GM19099 (cell line): ENCODE data around the gene HOXC4.
A peak's percentile ranks its signal among the peaks of the same experiment; 100 is the strongest.

Source experiments
- POLR2A ChIP-seq: IDR thresholded peaks from 3 replicates; pipeline ENCODE4 v1.6.1; 2011; ENCODE audit warnings: low read depth; ENCODE audit not compliant: insufficient read length; ENCODE audit errors: extremely low read depth

HOXC4 gene

DNA sequence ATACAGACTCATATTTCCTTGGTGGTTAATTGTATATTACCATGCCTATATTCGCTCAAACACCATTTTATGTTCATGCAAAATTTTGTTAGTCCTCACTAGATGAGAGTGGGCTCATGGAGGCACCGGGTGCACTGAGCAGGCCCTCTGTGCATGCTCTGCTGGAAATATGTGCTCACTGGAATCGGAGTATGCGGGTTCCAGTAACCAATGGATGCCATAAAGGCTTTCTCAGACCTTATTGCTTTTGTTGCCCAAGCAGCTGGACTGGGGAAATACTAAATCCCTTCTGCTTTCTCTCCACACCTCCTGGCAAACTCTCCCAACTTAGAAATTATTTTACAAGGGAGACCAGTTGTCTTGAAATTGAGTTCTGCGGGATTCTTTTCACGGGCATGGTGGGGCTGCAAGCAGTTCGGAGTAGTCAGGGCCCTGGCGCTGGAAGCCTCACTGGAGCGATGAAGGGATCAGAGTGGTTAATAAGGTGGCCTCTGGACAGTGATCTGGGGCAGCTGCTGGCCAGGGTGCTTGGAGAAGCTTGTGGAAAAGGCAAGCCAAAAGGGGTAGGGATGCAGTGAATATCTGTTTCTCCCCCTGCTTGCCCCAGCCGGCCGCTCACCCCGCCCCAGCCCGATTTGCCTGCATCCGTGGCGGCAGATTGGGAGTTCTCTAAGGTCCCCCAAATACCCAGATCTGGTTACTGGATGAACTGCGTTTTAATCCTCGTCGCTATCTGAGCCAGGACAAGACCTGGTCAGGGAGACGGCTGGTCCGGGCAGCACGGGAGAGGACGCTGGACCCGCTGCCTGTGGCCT is 32.8 kb upstream of the HOXC4 start:
- TF ChIP-seq POLR2A = no peak

DNA sequence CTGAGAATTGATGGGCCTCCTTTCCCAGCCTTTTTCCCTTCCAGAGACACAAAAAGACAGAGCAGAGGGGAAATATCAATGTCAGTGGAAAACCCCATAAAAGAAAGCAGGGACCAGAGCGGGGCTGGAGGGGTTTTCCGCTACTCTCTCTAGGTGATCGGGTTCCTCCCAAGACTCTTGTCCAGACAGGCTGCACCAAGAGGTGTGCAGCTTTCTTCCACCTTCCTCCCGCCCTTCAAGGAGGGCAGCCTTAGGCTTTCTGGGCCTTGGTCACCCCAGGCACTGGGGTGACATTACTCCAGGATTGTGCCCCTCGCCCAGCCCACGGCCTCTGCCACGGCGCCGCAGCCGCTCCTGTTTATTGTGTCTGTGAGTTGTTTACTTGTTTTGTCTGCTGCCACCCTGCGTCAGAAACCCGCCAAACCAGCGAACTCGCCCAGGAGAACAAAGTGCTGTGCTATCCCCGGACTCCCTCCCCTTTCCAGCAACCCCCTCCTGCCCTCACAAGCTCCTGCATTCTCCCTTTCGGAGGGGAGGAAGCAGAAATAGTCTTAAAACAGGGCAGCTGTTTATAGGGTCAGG is 32.1 kb upstream of the HOXC4 start:
- peak; percentile 17 for TF ChIP-seq POLR2A

DNA sequence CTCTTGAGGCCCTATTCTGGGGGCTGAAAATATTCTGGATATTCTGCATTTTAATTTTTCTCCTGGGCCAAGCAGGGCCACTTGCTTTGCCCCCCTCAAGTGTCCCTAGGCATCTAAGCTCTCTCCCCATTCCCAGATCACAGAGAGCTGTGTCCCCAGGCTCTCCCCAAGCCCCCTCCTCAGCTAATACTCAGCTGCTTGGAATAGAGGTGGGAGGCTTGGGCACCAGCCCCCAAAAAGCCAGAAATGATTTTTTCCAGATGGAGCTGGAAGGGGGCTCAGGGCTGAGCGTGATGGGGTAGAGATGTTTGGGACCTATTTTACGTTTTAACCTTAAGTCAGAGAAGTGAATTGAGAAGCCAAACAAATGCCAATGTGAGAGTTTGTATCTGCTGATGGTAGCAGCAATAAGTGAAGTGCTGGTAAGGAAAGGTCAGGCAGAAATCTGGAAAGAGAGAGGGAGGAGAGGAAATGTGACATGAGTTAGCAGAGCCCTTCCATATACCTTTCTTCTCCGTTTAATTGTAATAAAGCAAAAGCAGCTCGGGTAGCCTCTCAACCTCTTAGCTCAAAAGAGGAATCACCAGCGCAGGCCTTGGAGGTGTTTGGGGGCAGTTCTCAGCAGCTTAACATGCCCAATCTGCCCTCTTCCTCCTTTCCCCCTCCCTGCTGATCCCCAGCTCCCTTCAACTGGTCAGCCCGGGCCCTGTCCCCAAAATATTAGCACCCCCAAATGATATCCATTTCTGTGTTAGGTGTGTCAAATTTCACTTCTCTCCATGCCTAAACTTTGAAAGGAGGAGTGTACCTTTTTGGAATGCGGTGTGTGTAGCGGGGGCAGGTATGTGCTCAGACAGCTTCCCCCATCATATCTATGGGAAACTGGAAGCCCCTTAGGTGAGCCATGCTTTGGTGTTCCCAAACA is 30.4 kb upstream of the HOXC4 start:
- TF ChIP-seq POLR2A = no peak

DNA sequence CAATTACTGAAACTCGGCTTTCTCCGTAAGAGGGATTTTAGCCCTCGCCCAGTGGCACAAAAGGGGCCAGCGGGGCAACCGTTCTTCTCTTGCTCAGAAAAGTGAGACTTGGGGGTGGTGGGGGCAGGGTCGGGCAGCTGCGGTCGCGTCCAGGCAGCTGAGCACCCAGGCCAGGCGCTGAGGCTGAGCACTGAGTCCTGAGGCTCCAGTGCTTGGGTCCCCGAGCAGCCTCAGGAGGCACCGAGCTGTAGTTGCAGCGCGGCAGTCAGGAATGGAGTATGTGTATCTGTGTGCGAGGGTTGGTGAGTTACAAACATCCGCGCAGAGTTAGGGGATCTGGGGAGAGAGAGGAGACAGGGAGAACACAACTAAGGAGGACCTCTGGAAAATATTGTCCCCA is 29.5 kb upstream of the HOXC4 start:
- no peak for TF ChIP-seq POLR2A

DNA sequence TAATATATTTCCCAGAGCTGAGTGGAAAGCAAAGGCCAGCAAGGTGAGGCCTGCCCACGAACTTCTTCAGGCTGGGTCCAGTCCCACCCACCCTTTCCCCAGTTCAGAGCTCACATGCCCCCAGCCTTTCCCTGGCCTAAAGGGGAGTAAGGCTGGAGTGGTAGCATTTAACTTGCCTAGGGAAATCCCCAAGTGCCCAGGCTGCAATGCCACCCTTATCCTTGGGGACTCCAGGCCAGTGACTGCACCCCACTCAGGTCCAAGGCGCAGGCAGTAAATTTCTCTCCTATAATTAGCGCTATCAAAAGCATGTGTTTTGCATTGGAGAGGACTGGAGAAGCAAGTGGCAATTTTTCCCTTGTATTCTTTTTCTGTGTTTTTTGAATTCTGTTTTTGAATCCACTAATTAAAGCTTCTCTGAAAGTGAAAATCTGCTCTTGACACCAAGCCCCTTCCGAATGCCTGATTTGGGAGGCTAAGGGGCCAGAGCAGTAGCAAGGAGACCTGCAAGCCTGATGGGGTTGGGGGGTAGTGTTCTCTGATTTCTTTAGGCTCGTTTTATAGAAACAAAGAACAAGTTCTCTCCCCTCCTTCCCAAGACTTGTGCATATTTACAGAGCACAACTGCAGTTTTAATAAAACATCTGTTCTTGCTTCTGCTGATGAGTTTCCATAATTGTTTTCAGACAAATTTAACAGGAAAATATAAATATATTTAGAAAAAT is 28.9 kb upstream of the HOXC4 start:
- TF ChIP-seq POLR2A = no peak

DNA sequence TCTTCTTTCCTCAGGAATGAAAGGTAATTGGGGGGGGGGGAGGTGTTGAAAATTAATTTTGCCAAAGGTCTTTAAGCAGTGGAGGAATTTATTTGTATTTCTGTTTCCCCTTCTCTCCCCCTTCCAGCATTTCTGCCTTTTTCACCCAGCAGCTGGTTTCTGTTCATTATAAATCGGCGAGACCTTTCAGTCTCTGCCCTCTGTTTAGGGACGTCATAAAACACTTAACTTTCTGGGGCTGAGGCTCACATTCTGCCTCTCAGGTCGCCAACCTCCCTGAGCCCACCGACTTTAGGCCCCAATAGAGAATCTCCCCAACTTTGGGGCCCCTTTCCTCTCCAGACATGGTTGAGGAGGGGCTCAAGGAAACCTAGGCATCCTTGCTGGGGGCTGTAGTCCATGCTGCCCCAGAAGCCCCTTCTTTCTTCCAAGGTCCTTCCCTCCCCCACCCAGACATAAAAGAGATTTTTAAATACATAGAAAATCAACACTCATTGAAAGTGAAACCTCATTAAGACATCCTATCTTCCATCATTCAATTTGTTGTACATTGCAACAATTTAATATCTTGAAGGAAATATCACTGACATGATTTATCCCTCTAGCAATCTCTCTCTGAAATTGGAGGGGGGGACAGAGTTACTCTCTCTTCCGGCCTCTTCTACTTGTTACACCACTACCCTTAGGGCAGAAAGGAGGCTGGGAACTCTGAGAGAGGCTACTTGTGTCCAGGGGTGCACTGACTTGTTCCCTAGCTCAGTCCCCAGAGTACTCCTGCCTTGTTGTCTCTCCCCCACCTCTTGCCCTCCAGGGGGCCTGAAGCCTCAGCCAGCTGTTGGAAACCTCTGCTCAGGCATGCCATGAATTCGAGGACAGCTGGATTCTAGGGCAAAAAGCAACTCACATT is 27.9 kb upstream of the HOXC4 start:
- no peak for TF ChIP-seq POLR2A

DNA sequence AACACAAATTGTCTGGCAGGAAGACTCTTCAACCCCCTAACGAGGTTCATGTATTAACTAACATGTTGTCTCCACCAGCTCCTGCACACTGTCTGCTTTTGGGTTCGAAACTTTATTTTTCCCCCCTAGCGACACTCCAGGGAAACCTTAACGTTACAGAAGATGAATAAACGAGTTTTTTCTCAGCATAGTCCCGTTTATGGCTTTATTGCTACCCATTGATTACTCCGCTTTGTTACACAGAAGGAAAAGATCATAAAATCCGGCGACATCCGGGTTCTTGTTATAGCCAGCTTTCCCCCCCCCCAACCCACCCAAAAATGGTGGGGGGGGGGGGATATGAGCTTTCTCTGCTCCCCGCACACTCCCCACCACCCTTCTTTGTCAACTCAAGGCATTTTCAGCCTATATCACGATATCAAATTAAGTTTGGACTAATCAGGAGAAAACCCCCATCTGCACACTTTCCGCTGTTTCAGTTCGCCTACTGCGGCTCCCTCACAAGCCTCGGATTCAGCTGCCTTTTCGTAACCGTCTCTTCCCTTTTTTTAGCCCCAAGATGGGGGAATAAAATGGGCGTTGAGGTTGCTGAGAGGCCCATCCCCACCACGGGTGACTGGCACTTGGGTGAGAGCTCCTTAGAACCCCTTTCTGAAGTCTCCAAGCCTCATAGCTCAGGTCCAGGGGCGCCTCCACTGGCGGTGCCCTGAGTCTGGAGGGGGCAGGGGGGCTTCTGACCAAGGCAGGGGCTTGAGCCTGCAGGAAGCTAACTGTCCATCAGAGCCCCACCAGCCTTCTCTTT is 26.8 kb upstream of the HOXC4 start:
- TF ChIP-seq POLR2A = no peak

DNA sequence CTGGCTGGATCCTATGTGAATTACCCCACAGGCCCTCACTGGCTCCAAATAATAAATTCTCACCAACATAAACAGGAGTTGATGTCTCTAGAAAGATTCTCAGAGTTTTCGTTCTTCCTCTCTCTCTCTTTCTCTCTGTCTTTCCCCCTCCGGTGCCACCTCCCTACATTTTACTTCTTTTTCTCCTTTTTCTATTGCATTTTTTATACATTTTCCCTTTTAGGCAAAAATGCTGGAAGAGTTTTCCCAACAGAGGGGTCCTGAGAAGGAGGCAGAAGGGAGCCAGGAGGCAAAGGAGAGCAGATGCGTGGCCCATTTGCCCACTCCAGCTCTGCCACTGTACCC is 26.2 kb upstream of the HOXC4 start:
- no peak for TF ChIP-seq POLR2A

DNA sequence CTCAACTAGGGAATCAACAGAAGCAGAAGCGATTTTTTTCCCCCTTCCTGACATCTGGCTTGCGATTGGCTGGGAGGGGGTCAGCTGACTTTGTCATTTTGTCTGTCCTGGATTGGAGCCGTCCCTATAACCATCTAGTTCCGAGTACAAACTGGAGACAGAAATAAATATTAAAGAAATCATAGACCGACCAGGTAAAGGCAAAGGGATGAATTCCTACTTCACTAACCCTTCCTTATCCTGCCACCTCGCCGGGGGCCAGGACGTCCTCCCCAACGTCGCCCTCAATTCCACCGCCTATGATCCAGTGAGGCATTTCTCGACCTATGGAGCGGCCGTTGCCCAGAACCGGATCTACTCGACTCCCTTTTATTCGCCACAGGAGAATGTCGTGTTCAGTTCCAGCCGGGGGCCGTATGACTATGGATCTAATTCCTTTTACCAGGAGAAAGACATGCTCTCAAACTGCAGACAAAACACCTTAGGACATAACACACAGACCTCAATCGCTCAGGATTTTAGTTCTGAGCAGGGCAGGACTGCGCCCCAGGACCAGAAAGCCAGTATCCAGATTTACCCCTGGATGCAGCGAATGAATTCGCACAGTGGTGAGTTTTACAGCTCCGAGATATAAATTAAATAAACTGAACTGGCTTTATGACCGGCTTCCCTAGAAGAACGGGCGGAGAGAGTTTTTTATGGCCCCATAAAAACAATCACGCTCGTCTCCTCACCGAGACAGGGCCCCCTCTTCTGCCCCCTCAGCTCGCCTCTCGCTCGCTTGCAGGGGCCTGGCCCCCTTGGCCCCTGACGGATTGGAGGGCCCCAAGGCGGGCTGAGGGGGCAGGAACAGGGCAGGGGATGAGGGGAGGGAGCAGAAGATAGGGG is 25.1 kb upstream of the HOXC4 start, which contains the start of gene HOXC6:
Gene HOXC6, plus strand, starts transcription at position 127 of the 888 bp plus-strand sequence. Its CDS starts 82 bp downstream, at position 209.
- no peak for TF ChIP-seq POLR2A

DNA sequence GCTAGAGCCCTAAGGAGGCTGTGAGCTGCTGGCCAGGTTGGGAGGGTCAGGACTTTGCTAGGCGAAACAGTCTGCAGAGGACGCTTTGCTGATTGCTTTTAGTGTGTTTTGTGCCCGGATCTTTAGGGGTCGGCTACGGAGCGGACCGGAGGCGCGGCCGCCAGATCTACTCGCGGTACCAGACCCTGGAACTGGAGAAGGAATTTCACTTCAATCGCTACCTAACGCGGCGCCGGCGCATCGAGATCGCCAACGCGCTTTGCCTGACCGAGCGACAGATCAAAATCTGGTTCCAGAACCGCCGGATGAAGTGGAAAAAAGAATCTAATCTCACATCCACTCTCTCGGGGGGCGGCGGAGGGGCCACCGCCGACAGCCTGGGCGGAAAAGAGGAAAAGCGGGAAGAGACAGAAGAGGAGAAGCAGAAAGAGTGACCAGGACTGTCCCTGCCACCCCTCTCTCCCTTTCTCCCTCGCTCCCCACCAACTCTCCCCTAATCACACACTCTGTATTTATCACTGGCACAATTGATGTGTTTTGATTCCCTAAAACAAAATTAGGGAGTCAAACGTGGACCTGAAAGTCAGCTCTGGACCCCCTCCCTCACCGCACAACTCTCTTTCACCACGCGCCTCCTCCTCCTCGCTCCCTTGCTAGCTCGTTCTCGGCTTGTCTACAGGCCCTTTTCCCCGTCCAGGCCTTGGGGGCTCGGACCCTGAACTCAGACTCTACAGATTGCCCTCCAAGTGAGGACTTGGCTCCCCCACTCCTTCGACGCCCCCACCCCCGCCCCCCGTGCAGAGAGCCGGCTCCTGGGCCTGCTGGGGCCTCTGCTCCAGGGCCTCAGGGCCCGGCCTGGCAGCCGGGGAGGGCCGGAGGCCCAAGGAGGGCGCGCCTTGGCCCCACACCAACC is 23.9 kb upstream of the HOXC4 start:
- TF ChIP-seq POLR2A = no peak

DNA sequence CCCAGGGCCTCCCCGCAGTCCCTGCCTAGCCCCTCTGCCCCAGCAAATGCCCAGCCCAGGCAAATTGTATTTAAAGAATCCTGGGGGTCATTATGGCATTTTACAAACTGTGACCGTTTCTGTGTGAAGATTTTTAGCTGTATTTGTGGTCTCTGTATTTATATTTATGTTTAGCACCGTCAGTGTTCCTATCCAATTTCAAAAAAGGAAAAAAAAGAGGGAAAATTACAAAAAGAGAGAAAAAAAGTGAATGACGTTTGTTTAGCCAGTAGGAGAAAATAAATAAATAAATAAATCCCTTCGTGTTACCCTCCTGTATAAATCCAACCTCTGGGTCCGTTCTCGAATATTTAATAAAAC is 23.2 kb upstream of the HOXC4 start:
- TF ChIP-seq POLR2A = no peak
